Measurements from ENCODE around the gene UBE2E3. TPM values are rescaled to one million over a fixed set of nuclear protein-coding genes. Genes with fewer than 3 reads are reported as not detected.
"Not testable (repeated sequence)": the region's sequence is repeated elsewhere in the genome, so short reads cannot be mapped to it uniquely, and the experiment has no call there.

The UBE2E3 gene
- polyA plus RNA-seq, 4 donors, result 221 to 261 (median 242) TPM

DNA sequence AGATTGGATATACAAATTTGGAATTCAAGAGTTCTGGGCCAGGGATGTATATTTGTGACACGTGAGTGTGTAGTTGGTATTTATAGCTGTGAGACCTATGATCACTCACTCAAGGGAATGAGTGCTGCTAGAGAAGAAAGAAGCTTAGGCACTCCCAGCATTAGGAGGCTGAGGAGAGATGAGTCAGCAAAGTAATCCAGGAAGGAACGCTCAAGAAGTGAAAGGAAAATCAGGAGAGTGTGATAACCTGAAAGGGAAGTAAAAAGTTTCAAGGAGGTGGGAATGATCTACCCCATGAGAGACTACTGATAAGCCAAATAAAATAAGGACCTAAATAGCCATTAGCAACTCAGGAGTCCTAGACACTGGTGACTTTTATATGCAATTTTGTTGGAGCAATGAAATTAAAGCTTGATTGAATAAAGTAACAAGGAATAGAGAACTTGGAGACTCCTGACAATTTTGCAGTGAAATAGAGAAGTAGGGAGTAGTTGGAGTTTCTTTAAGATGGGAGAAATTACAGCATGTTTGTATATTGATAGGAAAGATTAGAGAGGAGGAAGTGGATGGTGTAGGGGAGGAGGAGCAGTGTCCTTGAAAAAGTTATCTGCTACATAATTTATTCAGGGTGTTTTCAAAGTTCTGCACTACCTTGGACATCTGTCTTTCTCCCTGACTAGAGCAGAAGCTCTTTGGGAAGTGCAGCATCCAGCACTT lies 89.9 kb downstream of the UBE2E3 start:
- DNase-seq (ENCODE audit: low read depth in 4 of 4, low spot score in 3 of 4), result no peak

GRCh38 chr2:181070836-181071200 lies 90.4 kb downstream of the UBE2E3 start:
- no peak for DNase-seq (ENCODE audit: low read depth in 4 of 4, low spot score in 3 of 4)

DNA sequence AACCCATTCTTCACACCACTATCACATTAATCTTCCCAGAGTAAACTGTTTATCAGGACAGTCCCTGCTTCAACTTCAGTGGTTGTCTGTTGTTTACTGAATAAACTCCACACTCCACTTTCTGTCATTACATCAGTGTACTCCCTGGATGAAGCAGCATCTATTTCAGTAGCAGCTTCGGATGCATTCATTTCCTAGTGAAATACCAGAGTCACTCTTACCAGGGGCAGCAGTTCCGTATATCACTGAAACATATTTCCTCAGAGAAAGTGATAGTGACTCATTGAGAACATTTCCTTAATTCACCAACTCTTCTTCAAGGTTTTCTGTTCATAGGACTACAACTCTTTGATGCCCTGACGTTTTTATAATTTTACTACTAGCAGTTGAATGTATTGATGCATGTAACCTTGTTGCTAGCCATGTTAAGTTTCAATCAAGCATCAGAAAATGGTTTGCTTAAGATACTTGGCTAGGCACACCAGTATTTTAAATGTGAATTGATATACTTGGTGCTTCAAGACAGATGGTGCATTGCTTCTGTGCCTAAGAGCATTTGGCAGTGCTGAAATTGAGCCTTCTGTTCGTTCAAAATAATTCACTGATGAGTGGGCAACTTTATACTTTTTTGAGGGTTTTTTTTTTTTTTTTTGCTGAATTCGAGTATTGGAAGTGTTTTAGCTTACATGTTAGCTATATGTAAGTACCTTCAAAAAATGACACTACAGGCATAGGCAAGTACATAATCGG lies 92.3 kb downstream of the UBE2E3 start:
- no peak for DNase-seq (ENCODE audit: low read depth in 4 of 4, low spot score in 3 of 4)

DNA sequence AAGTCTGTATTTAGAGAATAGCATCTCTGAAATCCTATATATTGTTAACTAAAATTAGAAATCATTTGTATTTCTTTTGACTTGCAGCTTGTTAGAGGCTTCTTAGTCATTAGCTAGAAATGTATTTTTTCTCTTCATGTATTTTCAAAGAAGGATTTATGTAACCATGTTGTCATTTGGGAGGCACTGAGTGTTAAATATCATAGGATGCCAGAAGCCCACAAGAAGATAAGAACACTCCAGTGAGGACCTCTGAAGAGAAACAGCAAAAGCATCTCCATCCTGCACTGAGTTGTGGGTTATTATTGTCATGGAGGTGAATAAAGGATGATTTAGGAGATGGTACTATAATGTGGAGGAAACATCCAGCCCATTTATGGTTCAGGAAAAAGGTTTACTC lies 93.5 kb downstream of the UBE2E3 start:
- DNase-seq (ENCODE audit: low read depth in 4 of 4, low spot score in 3 of 4), result no peak

- DNase-seq (ENCODE audit: low read depth in 4 of 4, low spot score in 3 of 4), result no peak
These were observed 94.1 kb downstream of the UBE2E3 start for GRCh38 chr2:181074457-181074856.

DNA sequence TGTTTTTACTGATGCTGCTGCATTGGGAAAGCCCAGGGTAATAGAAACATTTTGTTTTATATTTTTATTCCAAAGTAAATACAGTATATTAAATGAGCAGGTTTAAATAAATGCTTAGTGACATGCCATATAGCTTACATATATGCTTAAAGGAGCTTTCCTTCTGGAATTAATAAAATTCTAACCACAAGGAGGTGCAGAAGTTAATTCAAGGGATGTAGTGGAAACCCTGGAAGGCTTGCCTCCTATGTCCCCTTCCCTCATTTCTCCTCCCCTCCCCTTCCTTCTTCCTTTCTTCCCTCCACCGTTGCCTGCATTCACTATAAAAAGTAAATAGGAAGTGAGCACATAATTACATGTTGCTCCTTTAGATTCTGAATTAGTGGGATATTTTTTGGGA lies 96.3 kb downstream of the UBE2E3 start:
- no peak for DNase-seq (ENCODE audit: low read depth in 4 of 4, low spot score in 3 of 4)

GRCh38 chr2:181077128-181077709 lies 96.8 kb downstream of the UBE2E3 start:
- DNase-seq (ENCODE audit: low read depth in 4 of 4, low spot score in 3 of 4), result peak; percentile 25 to 47 (median 31)

GRCh38 chr2:181083140-181083539 lies 102.7 kb downstream of the UBE2E3 start:
- DNase-seq (ENCODE audit: low read depth in 4 of 4, low spot score in 3 of 4), result no peak

DNA sequence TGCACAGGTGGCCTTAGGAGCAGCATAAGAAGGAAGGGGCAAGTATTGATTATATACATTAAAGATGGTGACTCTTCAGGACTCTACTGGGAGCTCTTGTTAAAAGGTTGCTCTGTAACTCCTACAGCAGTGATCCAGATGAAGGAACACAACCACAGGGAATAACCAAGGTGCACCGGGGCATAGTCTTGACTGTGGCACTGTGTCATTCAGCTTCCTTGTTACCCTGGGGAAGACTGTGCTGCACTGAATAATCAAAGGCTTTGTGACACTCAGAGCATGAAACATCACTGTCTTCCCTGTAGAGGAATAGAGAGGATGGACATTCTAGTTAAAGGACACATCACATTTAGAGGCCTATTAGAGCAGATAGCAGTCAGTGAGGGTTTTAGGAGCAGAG lies 105.3 kb downstream of the UBE2E3 start:
- no peak for DNase-seq (ENCODE audit: low read depth in 4 of 4, low spot score in 3 of 4)

DNA sequence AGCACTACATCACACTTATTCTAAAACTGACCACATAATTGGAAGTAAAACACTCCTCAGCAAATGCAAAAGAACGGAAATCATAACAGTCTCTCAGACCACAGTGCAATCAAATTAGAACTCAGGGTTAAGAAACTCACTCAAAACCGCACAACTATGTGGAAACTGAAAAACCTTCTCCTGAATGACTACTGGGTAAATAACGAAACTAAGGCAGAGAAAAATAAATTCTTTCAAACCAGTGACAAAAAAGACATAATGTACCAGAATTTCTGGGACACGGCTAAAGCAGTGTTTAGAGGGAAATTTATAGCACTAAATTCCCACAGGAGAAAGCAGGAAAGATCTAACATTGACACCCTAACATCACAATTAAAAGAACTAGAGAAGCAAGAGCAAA lies 111.5 kb downstream of the UBE2E3 start:
- DNase-seq (ENCODE audit: low read depth in 4 of 4, low spot score in 3 of 4), result not testable (repeated sequence)

DNA sequence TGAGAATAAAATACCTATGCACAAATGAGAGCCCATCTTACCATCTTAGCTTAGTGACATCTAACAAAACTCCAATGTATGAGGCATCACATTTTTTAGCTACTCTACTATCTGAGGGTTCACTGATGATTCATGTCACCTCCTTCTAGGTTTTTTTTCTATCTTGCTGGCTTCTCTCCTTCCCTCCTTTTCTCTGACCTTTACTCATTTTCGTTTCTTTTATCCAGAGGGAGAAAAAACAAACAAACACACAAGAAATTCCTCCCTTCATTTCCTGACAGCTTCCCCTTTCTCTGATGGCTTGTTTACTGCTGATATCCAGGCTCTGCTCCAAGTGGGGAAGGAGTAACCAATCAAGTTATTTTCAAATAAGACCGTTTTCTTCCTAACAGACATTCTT lies 115.1 kb downstream of the UBE2E3 start:
- no peak for DNase-seq (ENCODE audit: low read depth in 4 of 4, low spot score in 3 of 4)

GRCh38 chr2:181103659-181104058 lies 123.3 kb downstream of the UBE2E3 start:
- no peak for DNase-seq (ENCODE audit: low read depth in 4 of 4, low spot score in 3 of 4)

DNA sequence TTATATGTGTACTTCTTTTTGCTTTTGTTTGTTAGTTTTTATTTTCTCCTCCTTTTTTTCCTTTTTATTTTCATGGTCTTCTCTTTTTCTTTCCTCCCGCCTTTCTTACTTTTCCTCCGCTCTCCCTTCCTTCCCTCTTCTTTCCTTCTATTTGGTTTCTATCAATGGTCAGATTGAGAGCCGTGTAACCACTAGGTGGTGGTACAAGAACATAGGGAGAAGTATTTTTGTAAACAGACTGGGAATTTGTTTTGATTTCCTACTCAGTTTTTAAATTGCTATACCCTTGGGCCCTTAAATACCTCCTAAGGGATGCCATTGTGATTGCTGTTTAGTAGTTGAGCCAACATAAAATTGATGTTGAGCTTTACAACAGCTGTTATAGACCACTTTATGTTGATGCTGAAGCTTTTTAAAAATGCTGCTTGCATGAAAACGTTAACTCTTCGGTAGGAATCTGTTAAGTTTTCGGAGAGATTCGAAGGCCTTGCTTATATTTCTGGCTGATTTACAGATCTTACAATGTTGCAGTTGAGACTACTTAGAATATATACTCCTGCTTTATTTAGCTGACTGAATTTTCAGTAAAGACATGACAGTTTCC lies 124.2 kb downstream of the UBE2E3 start:
- peak; percentile 30 to 51 (median 40) for DNase-seq (ENCODE audit: low read depth in 4 of 4, low spot score in 3 of 4)

DNA sequence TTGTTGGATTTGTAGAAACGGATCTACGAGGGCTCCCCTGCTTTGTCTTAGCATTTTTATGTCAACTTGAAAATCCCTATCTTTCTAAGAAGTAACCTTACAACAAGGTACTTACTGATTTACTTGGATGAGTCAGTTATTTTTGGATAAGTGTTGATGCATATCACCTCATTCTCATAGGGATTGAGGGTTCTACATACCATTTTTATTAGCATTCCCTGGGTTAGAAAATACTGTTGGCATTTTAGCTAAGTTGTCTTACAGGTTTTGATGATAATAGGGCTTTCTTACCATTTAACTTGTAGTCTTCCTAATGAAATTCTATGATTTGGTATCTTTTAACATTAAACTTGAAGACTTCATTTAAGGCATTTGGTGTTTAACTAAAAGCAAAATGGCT lies 125.2 kb downstream of the UBE2E3 start:
- DNase-seq (ENCODE audit: low read depth in 4 of 4, low spot score in 3 of 4), result no peak

DNA sequence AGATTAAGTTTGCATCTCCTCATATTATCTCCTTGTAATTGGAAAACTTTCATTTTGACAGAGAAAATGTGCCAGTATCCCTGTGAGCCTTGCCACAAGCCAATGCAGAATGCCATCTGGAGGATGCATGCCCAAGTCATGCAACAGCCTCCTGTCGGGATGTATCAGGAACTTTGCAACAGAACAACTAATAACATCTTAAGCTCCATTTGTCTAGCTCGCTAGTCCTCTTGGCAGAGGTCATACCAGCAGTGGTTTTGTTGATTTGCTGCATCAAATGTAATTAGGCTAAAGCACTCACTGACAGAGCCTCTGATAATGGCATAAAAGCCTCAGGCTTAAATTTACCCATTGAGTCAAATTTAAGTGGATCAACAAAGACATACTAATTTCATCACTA lies 125.8 kb downstream of the UBE2E3 start:
- DNase-seq (ENCODE audit: low read depth in 4 of 4, low spot score in 3 of 4), result no peak

DNA sequence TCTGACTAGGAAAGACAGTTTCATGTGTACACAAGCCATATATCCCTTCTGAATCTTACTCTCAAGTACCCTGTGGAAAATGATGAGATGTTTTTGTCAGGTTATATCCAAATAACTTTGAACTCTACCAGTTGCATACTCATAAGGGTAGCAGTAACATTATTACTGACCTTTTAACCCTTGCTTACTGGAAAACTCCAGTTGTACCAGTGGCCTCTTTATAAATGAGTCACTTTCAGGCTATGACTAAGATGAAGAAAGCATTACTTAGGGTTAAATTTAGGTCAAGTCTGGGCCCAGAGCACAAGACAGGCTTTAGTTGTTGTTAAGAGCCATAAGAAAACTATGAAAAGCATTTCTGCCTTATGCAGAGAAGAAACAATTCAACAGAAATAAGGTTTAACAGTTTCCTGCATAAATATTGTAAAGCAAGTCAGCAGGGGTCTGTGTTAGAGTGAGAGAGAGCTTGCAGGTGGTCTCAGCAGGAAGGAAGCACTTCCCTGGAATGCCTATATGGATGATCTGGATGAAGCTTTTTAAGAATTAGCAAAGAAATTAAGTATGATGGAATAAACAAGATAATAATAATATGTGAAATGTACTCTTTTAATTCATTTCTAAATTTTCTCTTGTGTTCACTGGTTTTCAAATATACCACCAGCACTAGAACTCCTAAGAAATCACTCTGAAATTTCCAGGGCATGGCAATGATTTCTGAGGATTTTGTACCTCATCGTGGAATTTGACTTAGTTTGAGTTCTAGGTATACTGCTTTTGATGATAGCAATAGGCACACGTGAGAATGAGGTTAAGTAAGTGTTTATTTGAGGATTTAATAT lies 126.6 kb downstream of the UBE2E3 start:
- DNase-seq (ENCODE audit: low read depth in 4 of 4, low spot score in 3 of 4), result no peak

GRCh38 chr2:181107628-181107945 lies 127.2 kb downstream of the UBE2E3 start:
- no peak for DNase-seq (ENCODE audit: low read depth in 4 of 4, low spot score in 3 of 4)

GRCh38 chr2:181111059-181111458 lies 130.7 kb downstream of the UBE2E3 start:
- DNase-seq (ENCODE audit: low read depth in 4 of 4, low spot score in 3 of 4), result no peak

DNA sequence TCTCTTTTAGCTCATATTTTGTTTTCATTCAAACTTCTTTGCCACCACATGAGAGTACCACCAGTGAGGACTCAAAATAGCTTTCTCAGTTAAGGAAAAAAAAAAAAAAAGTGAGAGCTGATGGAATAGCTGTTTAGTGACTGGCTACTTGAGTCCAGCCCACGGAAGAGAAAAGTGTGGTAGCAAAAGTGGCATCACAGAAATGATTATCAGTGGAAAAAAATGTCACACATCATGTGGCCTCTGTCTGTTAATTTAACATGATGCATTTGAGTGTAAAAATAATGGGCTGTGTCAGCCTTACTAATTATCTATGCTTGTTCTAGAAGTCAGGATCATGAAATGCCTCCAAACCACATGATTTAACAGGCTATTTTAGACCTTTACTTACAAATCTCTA lies 132.5 kb downstream of the UBE2E3 start:
- DNase-seq (ENCODE audit: low read depth in 4 of 4, low spot score in 3 of 4), result no peak

Data from right renal pelvis (tissue), 4 donors.